NCI-H748 treated with DMSO at 0.1 percent for 48 hours (cell line): Measurements from ENCODE around the gene CSRP1.
A peak's percentile ranks its signal among the peaks of the same experiment; 100 is the strongest.
"Not testable (repeated sequence)": the region's sequence is repeated elsewhere in the genome, so short reads cannot be mapped to it uniquely, and the experiment has no call there.

Source experiments
- DNase-seq: peaks from one replicate; lab custom pipeline; 2025; lab: John Stamatoyannopoulos, UW

The CSRP1 gene

DNA sequence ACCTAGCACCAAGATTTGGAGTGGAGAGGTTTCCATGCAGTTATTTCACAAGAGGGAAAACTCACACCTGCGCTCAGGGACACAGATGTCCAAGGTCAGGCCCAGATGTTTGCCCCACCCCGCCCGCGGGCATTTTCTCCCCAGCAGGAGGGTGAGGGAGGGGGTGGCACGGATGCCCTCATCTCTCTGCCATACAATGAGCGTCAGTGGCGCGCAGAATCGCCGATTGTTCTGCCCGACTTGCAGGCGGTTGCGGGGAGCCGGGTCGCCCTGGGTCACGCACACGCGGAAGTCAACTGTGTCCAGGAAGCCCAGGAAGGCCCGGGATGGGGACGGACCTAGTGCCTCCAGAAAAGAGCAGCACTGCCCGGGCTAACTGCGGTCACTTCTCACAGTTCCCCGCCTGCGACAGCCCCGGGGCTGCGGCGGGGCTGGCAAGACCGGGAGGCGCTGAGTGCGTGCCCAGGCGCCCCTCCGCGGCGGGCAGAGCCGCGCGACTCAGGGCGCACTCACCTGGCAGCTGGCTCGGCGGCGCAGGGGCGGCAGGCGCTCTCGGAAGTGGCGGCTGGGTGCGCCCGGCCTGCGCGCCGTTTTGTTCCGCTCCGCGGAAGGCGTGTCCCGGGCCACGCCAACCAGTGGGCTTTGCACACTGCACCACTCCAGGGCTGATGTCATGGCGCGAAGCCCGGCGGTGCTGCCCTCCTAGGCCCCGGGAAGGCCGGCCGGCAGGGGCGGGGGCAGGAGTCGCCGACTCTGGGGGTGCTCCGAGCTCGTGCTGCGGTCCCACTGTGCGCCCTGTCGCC is at the start of gene CSRP1:
TSS of gene CSRP1 (minus strand) at position 567 of the 803 bp plus-strand sequence. CDS start 10,820 bp downstream, outside the sequence.
- peak; percentile 12 for DNase-seq

DNA sequence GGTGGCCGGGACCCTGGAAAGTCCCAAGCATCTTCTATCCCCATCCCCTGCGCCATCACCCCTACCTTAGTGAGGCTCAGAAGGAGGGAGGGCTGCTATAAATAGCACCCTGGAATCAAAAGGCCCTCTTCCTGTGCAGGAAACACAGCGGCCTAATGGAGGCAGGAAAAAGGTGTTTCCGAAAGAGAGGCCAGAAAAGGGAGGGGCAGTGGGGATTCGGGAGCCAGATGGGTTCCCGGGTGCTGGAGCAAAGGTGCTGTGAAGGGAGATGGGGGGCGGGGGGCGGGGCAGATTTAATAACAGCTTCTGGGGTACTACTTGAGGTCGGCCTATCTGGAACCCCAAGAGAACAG is 48.6 kb upstream of the CSRP1 start:
- DNase-seq: no peak

DNA sequence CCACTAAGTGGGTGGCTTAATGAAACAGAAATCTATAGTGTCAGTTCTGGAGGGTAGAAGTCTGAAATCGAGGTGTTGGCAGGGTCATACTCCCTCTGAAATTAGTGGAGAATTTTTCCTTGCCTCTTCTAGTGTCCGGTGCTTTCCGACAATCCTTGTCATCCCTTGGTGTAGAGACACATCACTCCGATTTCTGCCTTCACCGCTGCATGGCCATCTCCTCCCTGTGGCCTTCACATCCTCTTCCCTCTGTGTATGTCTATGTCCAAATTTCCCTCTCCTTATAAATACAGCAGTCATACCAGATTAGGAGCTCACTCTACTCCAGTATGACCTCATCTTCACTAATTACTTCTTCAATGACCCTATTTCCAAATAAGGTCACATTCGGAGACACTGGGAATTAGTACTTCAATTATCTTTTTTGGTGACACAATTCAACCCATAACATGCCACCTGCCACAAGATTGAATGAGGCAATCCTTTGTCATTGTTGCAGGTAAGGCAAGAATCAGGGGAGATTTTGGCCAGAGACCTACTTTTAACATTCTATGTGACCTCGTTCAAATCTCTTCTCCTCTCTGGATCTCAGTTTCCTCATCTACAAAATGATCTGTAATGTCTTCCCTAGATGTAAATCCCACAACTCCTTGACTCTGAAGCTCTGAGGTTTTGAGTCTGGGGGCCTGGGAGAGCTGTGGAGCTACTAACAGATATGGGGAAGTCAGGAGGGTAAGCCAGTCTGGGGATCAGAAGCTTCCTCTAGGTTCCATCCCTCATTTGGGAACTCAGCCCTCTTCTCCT is 48.1 kb upstream of the CSRP1 start:
- DNase-seq: no peak

DNA sequence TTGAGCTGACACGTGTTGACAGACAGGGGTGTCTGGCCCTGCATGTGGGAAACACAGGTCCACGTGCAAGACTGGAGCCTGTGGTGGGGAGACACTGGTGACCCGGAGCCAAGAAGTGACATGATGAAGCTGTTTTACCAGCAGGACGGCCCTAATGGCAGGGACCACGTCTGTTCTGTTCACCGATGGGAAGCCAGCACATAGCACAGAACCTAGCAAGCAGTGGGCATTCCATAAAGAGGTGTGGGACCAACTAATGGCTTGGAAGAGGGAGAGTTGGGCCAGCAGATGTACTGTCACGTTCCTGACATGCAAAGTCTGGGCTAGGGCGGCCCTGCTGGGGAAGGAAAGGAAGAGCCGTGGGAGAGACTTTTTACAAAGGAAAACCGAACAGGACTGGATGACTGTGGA is 47.3 kb upstream of the CSRP1 start:
- no peak for DNase-seq

DNA sequence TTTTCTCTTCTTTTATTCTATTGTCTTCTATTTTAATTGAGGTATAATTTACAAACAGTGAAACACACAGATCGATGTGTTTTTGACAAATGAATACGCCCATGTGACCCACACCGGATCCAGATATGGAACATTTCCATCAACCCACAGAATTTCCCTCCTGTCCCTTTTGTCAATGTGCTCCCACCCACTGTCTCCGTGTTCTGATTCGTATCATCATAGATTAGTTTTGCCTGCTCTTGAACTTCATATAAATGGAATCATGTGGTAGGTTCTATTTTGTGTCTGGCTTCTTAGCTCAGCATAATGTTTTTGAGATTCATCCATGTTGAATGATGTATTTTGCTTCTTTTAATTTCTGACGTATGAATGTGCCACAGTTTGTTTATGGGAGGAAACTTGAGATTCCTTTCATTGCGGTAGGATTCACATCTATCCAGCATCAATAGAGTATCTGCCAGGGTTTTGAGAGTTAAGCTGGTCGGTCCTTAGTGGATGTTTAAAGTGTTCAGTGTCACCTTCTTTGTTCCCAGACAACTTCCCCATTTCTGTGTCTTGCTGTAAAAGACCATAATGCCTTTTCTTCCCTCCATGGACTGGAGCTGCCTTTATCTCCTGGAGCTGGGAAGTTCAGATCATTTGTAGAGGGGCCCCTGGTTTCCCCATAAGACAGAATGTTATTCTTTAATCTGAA is 46.7 kb upstream of the CSRP1 start:
- DNase-seq: no peak

DNA sequence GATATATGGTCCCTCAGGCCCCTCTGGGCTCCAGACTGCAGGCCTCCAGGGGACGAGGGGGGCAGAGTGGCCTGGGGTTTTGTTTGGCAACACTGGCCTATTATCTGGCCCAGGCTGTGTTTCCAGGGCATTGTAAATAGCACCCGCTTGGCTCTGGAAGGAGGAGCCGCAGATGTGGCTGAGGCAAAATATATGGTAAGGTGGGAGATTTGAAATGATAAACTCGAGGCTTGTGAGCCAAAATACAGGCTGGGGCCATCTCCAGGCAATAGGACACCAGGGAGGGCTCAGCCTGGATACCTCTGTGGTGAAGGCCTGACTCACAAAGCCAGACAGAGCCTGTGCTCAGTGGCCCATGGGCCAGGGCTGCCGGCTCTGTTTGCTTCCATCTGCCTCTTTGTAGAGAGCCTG is 46.0 kb upstream of the CSRP1 start:
- no peak for DNase-seq

DNA sequence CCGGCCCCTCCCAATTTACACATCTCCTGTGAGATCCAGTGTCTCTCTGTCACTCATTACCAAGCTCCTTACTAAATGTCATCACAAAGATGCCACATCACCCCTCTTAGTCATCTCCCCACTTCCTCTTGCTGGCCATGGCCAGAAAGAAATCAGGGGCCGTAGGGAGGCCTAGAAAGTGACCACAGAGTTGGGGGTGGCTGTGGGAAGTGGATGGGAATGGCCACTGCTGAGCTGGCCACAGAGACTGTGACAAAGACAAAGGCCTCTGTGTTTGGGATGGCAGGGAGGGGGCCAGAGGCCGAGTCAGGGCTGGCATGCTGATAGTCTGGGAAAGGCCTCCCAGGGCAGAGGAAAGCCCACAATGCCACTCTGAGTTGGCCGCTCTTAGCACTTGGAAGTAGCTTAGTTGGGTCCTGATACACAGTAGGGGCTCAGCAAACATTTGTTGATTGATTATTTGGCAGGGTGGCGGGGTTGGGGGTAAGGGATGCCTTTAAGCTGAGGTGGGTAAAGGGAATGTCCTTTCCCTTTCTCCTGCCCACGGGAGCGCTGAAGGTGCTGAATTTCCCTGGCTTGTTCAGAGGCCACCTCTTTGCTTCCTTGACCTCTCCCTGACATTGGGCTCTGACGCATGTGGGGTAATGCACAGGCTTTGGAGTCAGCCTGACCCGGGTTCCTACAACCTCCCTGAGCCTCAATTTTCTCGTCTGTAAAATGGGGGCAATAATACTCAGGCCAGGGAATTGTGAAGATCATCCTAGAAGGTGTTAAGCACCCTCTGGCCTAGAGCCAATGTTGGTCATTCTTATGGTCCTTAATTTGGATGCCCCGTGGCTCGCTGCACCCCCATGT is 45.2 kb upstream of the CSRP1 start:
- no peak for DNase-seq

DNA sequence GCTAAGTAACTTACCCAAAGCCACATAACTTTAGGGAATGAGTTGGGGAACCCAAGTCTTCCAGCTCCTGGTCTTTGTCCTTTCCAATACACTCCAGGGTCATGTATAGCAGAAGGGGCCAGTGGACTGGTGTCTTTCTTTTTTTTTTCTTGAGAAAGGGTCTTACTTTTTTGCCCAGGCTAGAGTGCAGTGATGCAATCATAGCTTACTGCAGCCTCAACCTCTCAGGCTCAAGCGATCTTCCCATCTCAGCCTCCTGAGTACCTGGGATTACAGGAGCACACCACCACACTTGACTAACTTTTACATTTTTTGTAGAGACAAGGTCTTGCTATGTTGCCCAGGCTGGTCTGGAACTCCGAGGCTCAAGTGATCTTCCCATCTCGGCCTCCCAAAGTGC is 44.2 kb upstream of the CSRP1 start:
- DNase-seq: no peak

DNA sequence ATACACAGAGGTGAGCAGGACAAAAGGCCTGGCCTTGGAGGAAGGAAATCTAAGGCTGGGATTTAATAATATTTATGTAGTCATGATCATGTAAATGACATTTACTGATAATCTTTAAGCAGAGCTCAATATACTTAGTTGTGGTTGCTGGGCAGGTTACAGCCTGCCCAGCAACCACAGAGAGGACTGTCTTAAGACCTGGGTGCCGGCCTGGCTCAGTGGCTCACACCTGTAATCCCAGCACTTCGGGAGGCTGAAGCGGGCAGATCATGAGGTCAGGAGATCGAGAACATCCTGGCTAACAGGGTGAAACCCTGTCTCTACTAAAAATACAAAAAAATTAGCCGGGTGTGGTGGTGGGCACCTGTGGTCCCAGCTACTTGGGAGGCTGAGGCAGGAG is 42.6 kb upstream of the CSRP1 start:
- not testable (repeated sequence) for DNase-seq

DNA sequence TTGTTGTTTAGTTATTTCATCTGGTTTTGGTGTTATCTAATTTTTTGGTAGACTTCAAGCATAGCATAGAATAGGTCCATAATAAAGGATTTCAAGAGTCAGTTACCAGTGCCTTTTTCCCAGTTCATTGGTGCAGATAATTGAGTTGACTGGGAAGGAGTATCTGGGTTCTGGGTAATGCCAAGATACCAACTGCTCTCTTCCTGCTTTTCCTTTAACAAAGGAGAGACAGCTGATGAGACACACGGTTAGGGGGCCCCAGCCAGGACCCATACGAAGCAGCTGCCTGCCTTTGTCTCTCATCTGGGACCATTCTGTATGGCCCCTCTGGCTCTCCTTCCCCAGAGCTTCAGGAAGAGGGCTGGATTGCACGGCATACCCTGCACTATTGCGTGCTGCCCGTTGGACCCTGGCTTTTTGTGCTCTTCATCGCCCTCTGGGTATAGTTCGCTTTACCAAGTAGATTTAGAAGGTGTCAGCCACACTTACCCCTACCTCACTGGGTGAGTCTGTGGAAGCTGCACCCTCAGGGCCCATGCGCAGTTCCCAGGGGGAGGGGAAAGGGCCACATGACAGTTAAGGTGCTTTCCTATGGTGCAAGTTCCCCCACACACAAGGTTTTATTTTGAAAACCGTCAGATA is 39.0 kb upstream of the CSRP1 start:
- no peak for DNase-seq

DNA sequence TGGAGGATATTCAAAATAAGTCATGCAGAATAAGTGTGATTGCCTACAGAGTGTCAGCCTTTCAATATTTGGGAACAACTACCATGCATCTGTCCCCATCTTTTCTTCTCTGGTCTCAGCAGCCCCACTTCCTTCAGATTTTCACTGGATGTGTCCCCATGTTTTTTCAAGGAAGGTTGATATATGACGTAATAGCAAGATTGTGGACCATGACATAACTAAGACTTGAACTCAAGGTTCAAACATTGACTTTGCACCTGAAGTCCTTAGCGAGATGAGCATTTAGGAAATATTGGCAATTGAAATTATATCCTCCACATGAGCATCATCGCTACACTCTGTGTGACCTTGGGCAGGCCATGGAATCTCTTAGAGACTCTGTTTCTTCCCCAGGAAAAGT is 37.8 kb upstream of the CSRP1 start:
- DNase-seq: no peak

DNA sequence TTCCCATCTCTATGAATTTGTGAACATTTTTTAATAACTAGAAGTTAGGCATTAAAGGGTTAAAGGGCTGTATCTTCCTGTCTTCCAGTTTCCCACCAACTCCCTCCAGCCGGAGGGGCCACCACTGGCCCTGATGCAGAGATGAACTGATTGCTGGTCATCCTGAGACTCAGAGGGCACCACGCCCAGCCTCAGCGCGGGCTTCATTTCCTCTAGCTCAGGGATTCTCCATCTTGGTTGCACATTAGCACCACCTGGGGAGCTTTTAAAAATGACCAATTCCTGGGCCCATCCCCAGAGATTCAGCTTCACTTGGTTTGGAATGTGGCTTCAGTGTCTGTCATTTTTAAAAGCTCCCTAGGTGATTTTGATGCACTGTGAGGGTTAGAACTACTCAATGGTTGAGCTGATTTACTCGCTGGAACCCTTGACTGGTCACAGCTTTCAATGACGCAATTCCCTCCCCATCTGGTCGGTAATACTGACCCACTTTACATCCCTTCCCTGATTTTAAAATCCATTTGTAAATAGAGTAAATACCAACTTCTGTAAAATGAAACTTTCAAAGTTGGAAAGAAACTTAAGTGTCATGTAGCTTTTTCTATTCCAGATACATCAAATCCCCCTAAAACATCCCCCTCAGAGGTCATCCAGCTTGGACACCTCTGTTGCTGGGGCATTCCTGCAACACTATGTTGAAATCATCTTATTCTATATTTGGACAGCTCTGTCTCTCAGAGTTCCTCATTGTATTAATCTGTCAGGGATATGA is 37.1 kb upstream of the CSRP1 start:
- no peak for DNase-seq

DNA sequence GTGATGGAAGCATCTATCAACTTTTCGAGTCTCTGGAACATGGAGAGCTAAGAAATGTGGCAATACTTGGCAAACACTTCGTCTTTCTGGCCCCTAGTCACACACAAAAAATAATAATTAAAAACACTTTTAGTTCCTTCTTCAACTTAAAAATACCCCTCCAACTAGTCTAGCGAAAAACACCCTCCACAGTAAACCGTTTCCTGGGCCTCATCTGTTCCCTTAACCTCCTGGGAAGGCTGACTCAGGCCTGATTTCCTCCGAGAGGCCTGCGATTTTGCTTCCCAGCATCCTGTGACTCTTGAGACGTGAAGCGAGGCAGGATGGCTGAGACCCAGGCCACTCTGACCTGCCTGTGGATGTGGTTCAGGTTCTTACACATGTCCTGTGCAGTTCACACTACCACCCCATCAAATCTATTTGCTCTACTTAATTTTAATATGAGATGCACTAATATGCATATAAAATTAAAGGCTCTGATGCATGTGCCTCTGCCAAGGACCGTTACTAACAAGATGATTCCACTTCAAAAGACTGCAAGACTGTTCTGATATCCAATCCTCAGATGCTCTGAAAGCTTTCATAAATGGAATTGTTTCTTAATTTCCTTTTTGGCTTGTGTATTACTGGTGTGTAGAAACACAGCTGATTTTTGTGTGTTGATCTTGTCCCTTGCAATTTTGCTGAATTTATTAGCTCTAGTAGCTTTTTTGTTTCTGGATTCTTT is 35.5 kb upstream of the CSRP1 start:
- no peak for DNase-seq

DNA sequence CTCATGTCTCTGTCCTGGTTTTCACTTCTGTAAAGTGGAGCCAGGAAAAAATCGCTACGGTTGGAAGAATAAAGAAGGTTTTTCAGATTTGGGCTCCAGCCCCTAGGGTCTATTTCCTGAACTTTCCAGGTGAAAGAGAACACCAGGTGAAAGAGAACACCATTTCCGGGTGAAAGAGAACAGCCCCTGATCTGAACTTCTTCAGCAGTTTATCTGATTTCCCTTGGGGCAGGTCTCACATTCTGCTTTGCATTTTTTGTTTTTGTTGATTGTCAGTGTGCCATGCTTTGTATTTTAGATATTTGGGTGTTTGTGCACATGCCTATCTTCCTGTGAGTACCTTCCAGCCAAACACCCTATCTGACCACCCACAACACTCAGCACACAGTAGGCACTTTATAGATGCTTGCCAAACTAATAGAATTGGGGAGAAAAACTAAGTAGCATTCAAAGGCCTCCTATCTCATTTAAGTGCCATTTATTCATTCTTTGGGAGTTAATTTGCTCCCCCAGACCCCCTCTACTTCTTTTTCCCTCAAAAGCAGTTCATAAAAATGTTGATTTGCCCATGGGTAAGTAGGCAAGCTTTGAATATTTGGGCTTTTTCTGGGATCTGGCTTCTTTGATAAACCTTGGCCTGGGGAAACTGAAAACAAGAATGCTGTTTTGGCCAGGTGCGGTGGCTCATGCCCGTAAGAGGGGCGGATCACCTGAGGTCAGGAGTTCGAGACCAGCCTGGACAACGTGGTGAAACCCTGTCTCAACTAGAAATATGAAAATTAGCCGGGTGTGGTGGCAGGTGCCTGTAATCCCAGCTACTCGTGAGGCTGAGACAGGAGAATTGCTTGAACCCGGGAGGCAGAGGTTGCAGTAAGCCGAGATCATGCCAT is 34.2 kb upstream of the CSRP1 start:
- no peak for DNase-seq

DNA sequence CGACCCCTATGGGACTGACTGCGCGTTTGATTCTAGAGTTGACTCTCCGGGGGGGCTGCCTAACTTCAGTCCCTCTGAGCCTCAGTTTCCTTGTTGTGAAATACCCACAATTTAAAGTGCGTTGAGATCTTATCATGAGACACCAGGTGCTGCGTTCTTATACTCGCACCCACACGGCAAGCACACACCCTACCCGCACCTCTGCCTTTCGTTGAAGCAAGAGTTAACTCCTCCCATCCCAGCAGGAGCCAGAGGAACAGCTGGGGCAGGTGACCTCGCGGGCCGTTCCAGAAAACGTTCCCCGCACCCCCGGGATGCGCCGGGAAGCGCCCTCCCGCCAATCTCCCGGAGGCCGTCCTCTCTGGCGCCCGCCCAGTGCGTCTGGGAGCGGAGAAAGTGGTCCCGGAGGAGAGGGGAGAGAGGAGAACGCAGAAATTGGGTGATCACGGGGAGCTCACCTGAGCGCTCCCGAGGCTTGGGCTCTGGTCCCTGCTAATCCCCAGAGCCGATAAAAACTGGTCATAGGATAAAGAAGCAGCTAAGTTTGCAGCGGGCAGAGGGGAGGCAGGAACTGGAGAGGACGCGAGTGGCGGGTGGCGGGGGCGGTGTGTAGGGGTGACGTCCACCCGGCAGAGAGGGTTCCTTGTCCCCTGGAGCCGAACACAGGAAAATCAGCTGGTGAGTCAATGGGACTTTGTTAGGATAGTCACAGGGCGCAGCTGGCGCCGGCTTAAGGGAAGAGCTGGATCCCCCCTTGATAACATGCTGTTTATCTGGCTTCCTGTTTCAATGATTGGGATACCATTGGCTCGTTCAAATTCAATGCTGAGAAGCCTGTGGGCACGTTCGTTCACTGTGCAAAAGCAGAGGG is 32.9 kb upstream of the CSRP1 start:
- peak; percentile 62 for DNase-seq

DNA sequence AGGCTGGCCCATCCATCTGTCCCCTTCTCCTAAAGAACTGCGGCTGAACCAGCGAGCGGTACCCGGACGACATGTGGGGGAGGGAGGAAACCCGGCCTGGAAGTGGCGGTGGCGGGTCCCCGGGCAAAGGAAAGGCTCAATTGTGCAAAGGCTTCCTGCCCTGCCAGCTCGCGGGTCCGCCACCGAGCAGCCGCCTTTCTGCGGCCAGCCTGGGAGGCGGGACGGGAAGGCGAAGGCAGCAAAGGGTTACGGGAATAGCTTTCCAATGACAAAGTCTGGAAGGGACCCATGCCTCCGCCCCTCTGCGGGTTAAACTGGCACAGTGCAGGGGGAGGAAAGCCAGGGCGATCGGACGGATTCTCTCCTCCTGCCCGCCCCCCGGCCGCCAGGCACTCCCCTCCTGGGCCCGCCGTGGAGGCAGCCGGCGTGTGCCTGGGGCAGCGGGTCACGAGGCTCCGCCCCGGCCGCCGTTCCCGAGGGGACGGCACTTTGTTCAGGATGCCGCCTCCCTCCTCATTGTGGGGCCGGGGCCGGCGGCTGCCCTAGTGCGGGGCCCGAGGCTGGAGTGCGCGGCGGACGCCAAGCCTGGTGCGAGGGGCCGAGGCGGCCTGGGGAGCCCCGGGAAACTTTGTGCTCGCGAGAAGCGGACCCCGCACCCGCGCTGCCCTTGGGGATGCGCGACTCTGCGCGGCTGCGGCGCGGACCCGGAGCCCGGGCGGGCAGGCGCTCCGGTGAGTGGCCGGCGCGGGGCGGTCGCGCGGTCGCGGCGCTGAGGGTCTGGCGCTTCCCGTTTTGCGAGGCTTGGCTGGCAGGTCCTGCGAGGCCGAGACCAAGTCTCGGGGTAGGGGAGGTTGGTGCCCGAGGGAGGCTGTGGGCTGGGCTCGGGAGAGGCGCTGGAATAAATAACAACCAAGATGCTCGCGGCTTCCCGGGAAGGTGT is 32.0 kb upstream of the CSRP1 start, which contains the start of gene NAV1:
TSS of gene NAV1 (plus strand) at position 516 of the 940 bp plus-strand sequence. CDS start 83,758 bp downstream, outside the sequence.
- DNase-seq: peak; percentile 26
